ENCODE data around the gene ZNF292. TPM values are rescaled to one million over a fixed set of nuclear protein-coding genes. Genes with fewer than 3 reads are reported as not detected.

The ZNF292 gene
- total and polyA plus RNA-seq, 10 of the 15 experiments (the other 5 are each of a cell fraction or from before 2014, with no cell fraction given), result 11.1 to 57.6 (median 30.6) TPM

- no peak for TF ChIP-seq ATF2 (IDR thresholded peaks at IDR 0.05; ENCODE audit: low read length)
- TF ChIP-seq NFYB (IDR thresholded peaks at IDR 0.05; ENCODE audit: insufficient read depth, low read depth, low read length), result no peak
Measured at GRCh38 chr6:87287251-87287650, 131.9 kb downstream of the ZNF292 start (continued).

GRCh38 chr6:87289571-87289970, 134.2 kb downstream of the ZNF292 start:
- no peak overlapping the region for H2AFZ ChIP-seq (ENCODE audit: control insufficient read depth, low read depth, low read length)
- ChIA-PET RAD21 (ENCODE audit: unreplicated experiment) (no interaction called here), CTCF (no interaction called here), POLR2A (interaction anchor here (1.0 kb wide), 1 partner anchor 8 kb away, joined by 3 read pairs; no protein-coding TSS in a partner anchor), SMC1A (ENCODE audit: uncharacterized antibody, unreplicated experiment) (no interaction called here)
- no peaks in the 10 kb centered on the region for H3K4me1 ChIP-seq (ENCODE audit: control insufficient read depth, insufficient read depth, low read length)
- no peaks in the 10 kb centered on the region for H3K9me3 ChIP-seq (replicated peaks; ENCODE audit: control insufficient read depth, insufficient read depth, low read length)
- no TSS peak for BruUV-seq (replicated peaks)
- no peak overlapping the region for H3K27ac ChIP-seq (ENCODE audit: control insufficient read depth, insufficient read depth)
- H3K79me2 ChIP-seq (ENCODE audit: control insufficient read depth, insufficient read depth, low read length), result no peaks in the 10 kb centered on the region
- no peak overlapping the region for H3K4me3 ChIP-seq
- DNase-seq (ENCODE audit: low read depth, low spot score) (no peak), ATAC-seq (no peak), FAIRE-seq (no peak)
- no peak overlapping the region for H3K9ac ChIP-seq (ENCODE audit: control insufficient read depth, insufficient read depth, low read length)
- H3K27me3 ChIP-seq (replicated peaks in 1 of 2; ENCODE audit: control insufficient read depth in 2 of 2, insufficient read depth in 2 of 2, low read length in 1 of 2), result no peaks in the 10 kb centered on the region; a peak in 1 of 4 replicates
- TF ChIP-seq WRNIP1 (IDR thresholded peaks at IDR 0.05; ENCODE audit: borderline replicate concordance, low read depth, low read length) (no peak), POLR2AphosphoS2 (IDR thresholded peaks at IDR 0.05; ENCODE audit: low read depth, low read length) (no peak), USF1 (IDR thresholded peaks at IDR 0.05; ENCODE audit: borderline replicate concordance, extremely low read length, insufficient read depth, low read depth, low read length) (no peak), PML (IDR thresholded peaks at IDR 0.05; ENCODE audit: low read length) (no peak), BCL3 (IDR thresholded peaks at IDR 0.05; ENCODE audit: borderline replicate concordance, insufficient read depth, low read depth, low read length, poor library complexity, severe bottlenecking) (no peak), ZNF24 (IDR thresholded peaks at IDR 0.05) (no peak), MYB (IDR thresholded peaks at IDR 0.05; ENCODE audit: borderline replicate concordance, low read depth, low read length) (no peak), ZNF274 (IDR thresholded peaks at IDR 0.05; ENCODE audit: insufficient read depth, insufficient read length) (no peak), MTA2 (IDR thresholded peaks at IDR 0.05; ENCODE audit: low read depth) (no peak), BCL11A (IDR thresholded peaks at IDR 0.05; ENCODE audit: low read depth, low read length) (no peak), NFIC (IDR thresholded peaks at IDR 0.05; ENCODE audit: low read depth, low read length) (no peak), NKRF (conservative IDR thresholded peaks at IDR 0.05) (no peak), KLF5 (IDR thresholded peaks at IDR 0.05; ENCODE audit: partially characterized antibody) (no peak)
- no peaks in the 10 kb centered on the region for H3K36me3 ChIP-seq (ENCODE audit: control insufficient read depth in 2 of 2, insufficient read depth in 2 of 2, low read length in 1 of 2)
- intact Hi-C loops (cut with micrococcal nuclease; ENCODE audit: unreplicated experiment), result no loop called here
- H4K20me1 ChIP-seq (ENCODE audit: control insufficient read depth, insufficient read depth), result no peaks in the 10 kb centered on the region
- H3K4me2 ChIP-seq (ENCODE audit: control insufficient read depth, insufficient read depth), result no peak overlapping the region
- WGBS (ENCODE audit: insufficient coverage, insufficient replicate concordance, low lambda C conversion rate, missing lambda C conversion rate), result 29% methylated on average over 3 of the region's 3 CpGs
- in situ Hi-C loops (cut with MboI), result no loop called here
